Heart left ventricle (tissue), 16 donors: Measurements from ENCODE around the gene SLIT3. TPM values are rescaled to one million over a fixed set of nuclear protein-coding genes. Genes with fewer than 3 reads are reported as not detected.
A peak's percentile ranks its signal among the peaks of the same experiment; 100 is the strongest.

Experiments
- ATAC-seq, 4 donors: fragments of 200-7000 bp; cut with Tn5 transposase; one replicate each; pipeline ENCODE4 v1.9.1; 2020 to 2022; ENCODE audit warnings: moderate library complexity in 4 of 4, mild to moderate bottlenecking in 3 of 4, moderate number of reproducible peaks in 1 of 4
- DNase-seq, 5 donors: peaks; one replicate each; pipeline ENCODE4 v3.0.0-alpha.2; 2020
- H3K27ac ChIP-seq, 12 donors: fragments of 200-600 bp; sonication (generic) in 4 of 12; one replicate each; pipeline versions ENCODE4 v1.5.0 to v1.8.0; 2016 to 2022; ENCODE audit warnings: mild to moderate bottlenecking in 2 of 12
- H3K27me3 ChIP-seq, 9 donors: fragments of 200-600 bp; sonication (generic) in 2 of 9; one replicate each; pipeline versions ENCODE4 v1.5.1 to v1.8.0; 2016 to 2022; ENCODE audit warnings: mild to moderate bottlenecking in 3 of 9
- H3K36me3 ChIP-seq, 9 donors: fragments of 200-600 bp; sonication (generic) in 2 of 9; one replicate each; pipeline versions ENCODE4 v1.5.0 to v1.8.0; 2018 to 2022; ENCODE audit warnings: mild to moderate bottlenecking in 2 of 9
- H3K4me1 ChIP-seq, 12 donors: fragments of 200-600 bp; sonication (generic) in 4 of 12; one replicate each; pipeline versions ENCODE4 v1.5.0 to v1.8.0; 2016 to 2022; ENCODE audit warnings: mild to moderate bottlenecking in 3 of 12
- H3K4me3 ChIP-seq, 12 donors: fragments of 200-600 bp; sonication (generic) in 4 of 12; one replicate each; pipeline versions ENCODE4 v1.5.0 to v1.8.0; 2017 to 2022; ENCODE audit warnings: mild to moderate bottlenecking in 9 of 12, moderate library complexity in 4 of 12
- H3K9me3 ChIP-seq, 12 donors: fragments of 200-600 bp; sonication (generic) in 4 of 12; one replicate each; pipeline versions ENCODE4 v1.5.0 to v1.8.0; 2016 to 2022; ENCODE audit warnings: mild to moderate bottlenecking in 1 of 12
- POLR2A ChIP-seq, 2 donors: fragments of 450-650 bp; IDR thresholded peaks; one replicate each; pipeline ENCODE4 v1.6.1; 2017; ENCODE audit warnings: antibody characterized with exemption in 2 of 2, mild to moderate bottlenecking in 2 of 2, moderate library complexity in 2 of 2
- WGBS, 4 donors: extraction: QIAGEN DNeasy Blood & Tissue Kit in 2 of 4; methylation state at CpG; one replicate each; pipeline versions ENCODE4 v1.1.5 to v1.1.7; 2013 to 2018; 5-methylcytosine and 5-hydroxymethylcytosine counted together
- intact Hi-C, 10 donors: fragments of 100-400 bp; cut with DNase I; formaldehyde crosslinking; loops; one replicate each; pipeline versions ENCODE4 v1.11.1 to v1.14.2; 2022
- polyA plus RNA-seq, 2 donors: library from polyadenylated mRNA; stranded (reverse); fragments of 200-250 nt; gene quantifications; one replicate each; pipeline ENCODE4 v1.2.3, GENCODE V29; 2013
- total RNA-seq, 9 donors: library from RNA; depleted of rRNA in 2 of 9; stranded (reverse); fragments of >200 nt in 2 of 9; fragmentation: NEBNext Ultra II Directional in 3 of 9; extraction: Animal tissue kit (Norgen Biotek cat#: 25700) in 3 of 9; gene quantifications; one replicate each; pipeline versions ENCODE4 v1.1.0 to v1.2.4, GENCODE V29; 2016 to 2023
- TF ChIP-seq, protein P1 (sequence below), 12 donors: fragments of 200-600 bp; sonication (generic) in 4 of 12; IDR thresholded peaks; one replicate each; pipeline versions ENCODE4 v1.5.0 to v1.8.0; 2018 to 2022; ENCODE audit warnings: antibody characterized with exemption in 12 of 12, mild to moderate bottlenecking in 5 of 12
- donor health status: ischemic (EF 13 %, LVEDD 7.1; RV severe dilation, severe dysfunction).
- donor health status: healthy with polysubstance abuse.
- donor health status: DM: no; HTN: yes; CAD: no.
- donor health status: DM: no; HTN: no; CAD: no.
- donor health status: ischemic (EF 25% LVEDD 6.9; RV normal size, moderate dysfunction).
- donor health status: ischemic (EF 25% LVEDD 5.7; RV mildly dilated, moderate dysfunction).
- donor health status: healthy.
- donor health status: DM: yes; HTN: yes; CAD: no.
- donor health status: ischemic (EF 35%, LVEDD 5.7; RV mildly dilated, moderate dysfunction).
- donor health status: nonischemic (EF 11% LVEDD 7.7; RV severe dilation, severe dysfunction).
- donor health status: DM: yes; HTN: yes; CAD: no.
- donor health status: PGD.
- donor health status: ischemic (EF 29% LVEDD 5.4; RV normal size, mild dysfunction).
- donor health status: nonischemic (EF 23%, LVEDD 6.1; RV moderate dilation, normal function).

Gene SLIT3
- total and polyA plus RNA-seq, 11 donors = 2.3 to 40.3 (median 14.4) TPM

DNA sequence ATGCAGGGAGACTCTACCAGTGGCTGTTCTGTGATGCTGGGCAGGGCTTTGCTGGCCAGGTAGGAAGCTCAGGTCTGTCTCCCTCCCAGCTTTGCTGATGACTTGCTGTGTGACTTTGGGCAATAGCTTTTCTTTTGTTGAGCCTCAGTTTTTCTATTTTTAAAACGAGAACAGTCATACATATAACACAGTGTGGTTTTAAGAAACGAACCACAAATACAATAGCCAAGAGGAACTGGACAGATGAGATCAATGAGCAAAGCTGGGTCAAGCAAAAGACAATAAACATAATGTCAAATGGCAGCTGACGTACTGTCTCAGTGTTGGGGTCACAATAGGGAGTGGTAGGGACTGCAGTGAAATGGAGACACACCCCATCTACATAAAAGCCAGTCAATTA is 20.2 kb downstream of the SLIT3 start:
- peaks cover 0 to 10% (median 0%) of the 10 kb centered on the region in 12 donors for H3K4me1 ChIP-seq
- no peak for ATAC-seq
- 71 to 78% (median 74%) methylated on average over 3 of the region's 3 CpGs for WGBS, 4 donors
- H3K9me3 ChIP-seq = peaks cover 0 to 6% (median 0%) of the 10 kb centered on the region in 12 donors
- no peak for DNase-seq
- intact Hi-C loops = no loop called here
- TF ChIP-seq POLR2A (IDR thresholded peaks at IDR 0.05) = no peak
- TF ChIP-seq, protein P1, sequence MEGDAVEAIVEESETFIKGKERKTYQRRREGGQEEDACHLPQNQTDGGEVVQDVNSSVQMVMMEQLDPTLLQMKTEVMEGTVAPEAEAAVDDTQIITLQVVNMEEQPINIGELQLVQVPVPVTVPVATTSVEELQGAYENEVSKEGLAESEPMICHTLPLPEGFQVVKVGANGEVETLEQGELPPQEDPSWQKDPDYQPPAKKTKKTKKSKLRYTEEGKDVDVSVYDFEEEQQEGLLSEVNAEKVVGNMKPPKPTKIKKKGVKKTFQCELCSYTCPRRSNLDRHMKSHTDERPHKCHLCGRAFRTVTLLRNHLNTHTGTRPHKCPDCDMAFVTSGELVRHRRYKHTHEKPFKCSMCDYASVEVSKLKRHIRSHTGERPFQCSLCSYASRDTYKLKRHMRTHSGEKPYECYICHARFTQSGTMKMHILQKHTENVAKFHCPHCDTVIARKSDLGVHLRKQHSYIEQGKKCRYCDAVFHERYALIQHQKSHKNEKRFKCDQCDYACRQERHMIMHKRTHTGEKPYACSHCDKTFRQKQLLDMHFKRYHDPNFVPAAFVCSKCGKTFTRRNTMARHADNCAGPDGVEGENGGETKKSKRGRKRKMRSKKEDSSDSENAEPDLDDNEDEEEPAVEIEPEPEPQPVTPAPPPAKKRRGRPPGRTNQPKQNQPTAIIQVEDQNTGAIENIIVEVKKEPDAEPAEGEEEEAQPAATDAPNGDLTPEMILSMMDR (IDR thresholded peaks at IDR 0.05) = no peak
- H3K27me3 ChIP-seq = no peaks in the 10 kb centered on the region
- no peak overlapping the region for H3K27ac ChIP-seq
- H3K4me3 ChIP-seq = no peak overlapping the region
- no peaks in the 10 kb centered on the region for H3K36me3 ChIP-seq

DNA sequence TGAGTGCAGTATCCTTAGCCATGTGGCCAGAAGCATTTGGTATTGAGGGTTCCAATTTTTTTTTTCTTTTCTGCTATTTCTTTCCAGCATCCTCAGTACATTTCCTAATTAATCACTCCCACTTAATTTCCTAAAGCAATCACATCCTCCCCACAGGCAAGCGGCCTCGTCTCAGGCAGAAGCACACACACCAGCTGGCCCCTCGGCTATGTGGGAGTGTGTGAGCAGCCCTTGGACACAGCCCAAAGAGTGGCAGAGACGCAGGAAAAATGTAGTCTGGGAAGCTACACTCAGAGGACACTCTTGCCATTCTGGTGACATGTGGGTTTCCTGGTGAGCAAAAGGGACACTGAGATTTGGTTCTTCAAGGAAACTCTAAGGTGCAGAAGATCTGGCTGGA is 20.7 kb downstream of the SLIT3 start:
- TF ChIP-seq, protein P1 (IDR thresholded peaks at IDR 0.05) = no peak
- TF ChIP-seq POLR2A (IDR thresholded peaks at IDR 0.05) = no peak
- no peak overlapping the region for H3K27ac ChIP-seq
- intact Hi-C loops = no loop called here
- no peaks in the 10 kb centered on the region for H3K27me3 ChIP-seq
- no peaks in the 10 kb centered on the region for H3K36me3 ChIP-seq
- H3K9me3 ChIP-seq = peaks cover 0 to 2% (median 0%) of the 10 kb centered on the region in 12 donors
- H3K4me1 ChIP-seq = peaks cover 0 to 10% (median 0%) of the 10 kb centered on the region in 12 donors
- 15 to 25% (median 20%) methylated on average over 4 of the region's 4 CpGs for WGBS, 4 donors
- peak in 1 of 5 donors; percentile 49 for DNase-seq
- ATAC-seq = peak in 2 of 4 donors; percentile 37 to 72
- H3K4me3 ChIP-seq = no peak overlapping the region

DNA sequence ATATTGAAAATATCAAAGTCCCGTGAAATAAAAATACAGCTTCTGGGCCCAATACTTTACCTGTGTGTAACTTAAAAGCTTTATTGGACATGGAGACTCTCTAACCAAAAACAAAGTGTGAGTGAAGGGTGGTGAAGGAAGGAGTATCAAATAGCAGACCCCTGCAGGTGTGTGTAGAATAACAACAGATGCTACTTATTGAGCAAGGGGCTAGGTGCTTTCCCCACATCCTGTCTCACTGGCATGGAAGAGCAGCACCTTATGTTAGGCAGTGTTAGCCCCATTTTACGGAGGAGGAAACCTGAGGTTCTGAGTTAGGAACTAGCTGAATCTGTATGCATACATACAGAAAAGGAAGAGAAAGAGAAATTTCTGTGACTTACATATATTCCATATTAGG is 21.8 kb downstream of the SLIT3 start:
- no peak for TF ChIP-seq POLR2A (IDR thresholded peaks at IDR 0.05)
- TF ChIP-seq, protein P1 (IDR thresholded peaks at IDR 0.05) = no peak
- Histone ChIP-seq H3K27me3 (no peaks in the 10 kb centered on the region), H3K4me3 (no peak overlapping the region), H3K27ac (no peak overlapping the region), H3K4me1 (peaks cover 0 to 10% (median 0%) of the 10 kb centered on the region in 12 donors), H3K36me3 (no peaks in the 10 kb centered on the region), H3K9me3 (no peaks in the 10 kb centered on the region)
- no peak for DNase-seq
- no peak for ATAC-seq
- intact Hi-C loops = no loop called here
- WGBS, 4 donors = 88 to 94% (median 90%) methylated on average over 2 of the region's 2 CpGs

DNA sequence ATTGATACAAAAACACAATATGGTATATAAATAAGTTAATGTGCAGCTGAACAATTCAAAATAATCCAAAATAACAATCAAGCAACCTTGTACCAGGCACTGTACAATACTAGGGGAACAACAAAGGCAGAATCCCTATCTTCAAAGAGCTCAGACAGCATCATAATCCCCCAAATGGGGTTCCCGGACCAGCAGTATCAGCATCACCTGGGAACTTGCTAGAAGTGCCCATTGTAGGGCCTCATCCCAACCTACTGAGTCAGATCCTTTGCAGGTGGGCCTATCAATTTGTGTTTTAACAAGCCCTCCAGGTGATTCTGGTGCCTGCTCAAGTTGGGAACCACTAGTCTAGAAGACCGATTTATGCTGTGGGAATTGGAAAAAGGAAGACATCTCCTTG is 27.1 kb downstream of the SLIT3 start:
- no peak for TF ChIP-seq POLR2A (IDR thresholded peaks at IDR 0.05)
- TF ChIP-seq, protein P1 (IDR thresholded peaks at IDR 0.05) = no peak
- H3K4me3 ChIP-seq = no peak overlapping the region
- ATAC-seq (no peak), DNase-seq (no peak)
- H3K9me3 ChIP-seq = no peaks in the 10 kb centered on the region
- H3K36me3 ChIP-seq = no peaks in the 10 kb centered on the region
- no peaks in the 10 kb centered on the region for H3K4me1 ChIP-seq
- WGBS, 4 donors = 81 to 95% (median 88%) methylated on average over 2 of the region's 2 CpGs
- no peak overlapping the region for H3K27ac ChIP-seq
- no peaks in the 10 kb centered on the region for H3K27me3 ChIP-seq
- intact Hi-C loops = no loop called here
